Measurements from ENCODE around the gene RFNG.

RFNG gene

DNA sequence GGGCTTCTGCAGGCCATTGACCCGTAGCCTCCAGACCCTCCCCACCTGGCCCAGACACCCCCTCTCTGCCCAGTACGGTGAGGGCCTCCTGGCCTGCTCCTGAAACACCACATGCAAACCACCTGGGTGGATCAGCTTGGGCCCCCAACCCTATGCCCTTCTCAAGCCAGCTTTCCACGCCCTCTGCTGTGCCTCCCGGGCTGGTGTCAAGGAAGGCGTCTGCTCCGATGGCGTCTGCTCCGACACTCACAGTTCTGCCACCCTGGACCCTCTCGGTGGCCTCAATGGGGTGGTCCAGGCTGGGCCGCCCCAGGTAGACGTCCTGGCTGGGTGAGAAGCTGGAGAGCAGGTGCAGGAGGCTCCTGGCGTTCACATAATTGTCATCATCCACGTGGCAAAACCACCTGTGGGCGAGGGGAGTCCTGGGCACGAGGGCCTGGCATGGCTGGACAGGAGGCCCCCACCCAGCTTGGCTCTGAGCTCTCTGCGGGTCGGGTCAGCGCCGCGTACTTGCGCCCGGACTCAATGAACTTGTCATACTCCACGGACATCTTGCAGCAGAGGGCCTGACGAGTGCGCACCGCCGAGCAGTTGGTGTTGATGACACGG, 1.4 kb downstream of the RFNG start:
- TF ChIP-seq, protein P1, sequence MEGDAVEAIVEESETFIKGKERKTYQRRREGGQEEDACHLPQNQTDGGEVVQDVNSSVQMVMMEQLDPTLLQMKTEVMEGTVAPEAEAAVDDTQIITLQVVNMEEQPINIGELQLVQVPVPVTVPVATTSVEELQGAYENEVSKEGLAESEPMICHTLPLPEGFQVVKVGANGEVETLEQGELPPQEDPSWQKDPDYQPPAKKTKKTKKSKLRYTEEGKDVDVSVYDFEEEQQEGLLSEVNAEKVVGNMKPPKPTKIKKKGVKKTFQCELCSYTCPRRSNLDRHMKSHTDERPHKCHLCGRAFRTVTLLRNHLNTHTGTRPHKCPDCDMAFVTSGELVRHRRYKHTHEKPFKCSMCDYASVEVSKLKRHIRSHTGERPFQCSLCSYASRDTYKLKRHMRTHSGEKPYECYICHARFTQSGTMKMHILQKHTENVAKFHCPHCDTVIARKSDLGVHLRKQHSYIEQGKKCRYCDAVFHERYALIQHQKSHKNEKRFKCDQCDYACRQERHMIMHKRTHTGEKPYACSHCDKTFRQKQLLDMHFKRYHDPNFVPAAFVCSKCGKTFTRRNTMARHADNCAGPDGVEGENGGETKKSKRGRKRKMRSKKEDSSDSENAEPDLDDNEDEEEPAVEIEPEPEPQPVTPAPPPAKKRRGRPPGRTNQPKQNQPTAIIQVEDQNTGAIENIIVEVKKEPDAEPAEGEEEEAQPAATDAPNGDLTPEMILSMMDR (IDR thresholded peaks at IDR 0.05; ENCODE audit: insufficient read depth, low read depth, low read length, missing control alignments) = no peak
- H3K4me3 ChIP-seq (ENCODE audit: low read length) = peak overlapping the region; percentile 79
- DNase-seq (ENCODE audit: low read depth) = no peak

DNA sequence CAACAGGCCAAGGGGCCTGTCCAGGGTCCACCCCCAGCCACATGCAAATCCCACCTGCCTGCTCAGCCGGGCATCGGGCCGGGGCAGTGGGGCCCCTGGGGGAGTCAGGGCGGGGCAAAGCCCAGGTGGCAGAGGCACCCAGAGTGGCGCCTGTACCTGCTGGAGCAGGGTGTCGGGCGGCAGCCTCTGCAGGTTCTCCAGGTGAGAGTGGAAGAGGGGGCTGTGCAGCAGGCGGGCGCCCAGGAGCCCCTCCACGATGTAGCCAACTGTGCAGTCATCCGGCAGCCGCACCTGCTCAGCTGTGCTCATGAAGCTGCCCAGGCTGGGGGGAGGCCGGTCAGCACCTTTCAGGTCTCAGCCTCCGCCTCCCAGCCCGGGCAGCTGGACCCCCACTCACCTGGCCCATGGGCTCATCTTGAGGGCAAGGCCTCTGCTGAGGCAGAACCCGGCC, 2.1 kb downstream of the RFNG start:
- DNase-seq (ENCODE audit: low read depth) = no peak
- TF ChIP-seq, protein P1 (IDR thresholded peaks at IDR 0.05; ENCODE audit: insufficient read depth, low read depth, low read length, missing control alignments) = no peak
- no peak overlapping the region for H3K4me3 ChIP-seq (ENCODE audit: low read length)

DNA sequence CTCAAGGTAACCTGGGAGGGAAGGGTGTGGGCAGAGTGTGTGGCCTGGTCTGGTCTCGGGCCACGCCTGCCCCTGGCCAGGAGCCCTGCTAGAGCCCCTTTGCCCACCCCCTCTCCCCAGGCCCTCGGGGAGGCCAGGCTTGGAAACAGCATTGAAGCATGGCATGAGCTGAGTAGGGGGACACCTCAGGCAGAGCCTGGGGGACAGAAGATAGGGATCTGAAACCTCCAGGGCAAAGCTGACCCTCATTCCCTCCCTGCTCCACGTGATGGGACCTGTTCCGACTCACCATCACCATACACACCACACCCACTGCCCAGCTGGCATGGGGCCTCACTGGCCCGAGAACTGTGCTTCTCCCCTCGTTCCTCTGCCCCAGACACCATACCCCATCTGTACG, 2.5 kb downstream of the RFNG start:
- no peak for DNase-seq (ENCODE audit: low read depth)
- TF ChIP-seq, protein P1 (IDR thresholded peaks at IDR 0.05; ENCODE audit: insufficient read depth, low read depth, low read length, missing control alignments) = no peak
- H3K4me3 ChIP-seq (ENCODE audit: low read length) = no peak overlapping the region

DNA sequence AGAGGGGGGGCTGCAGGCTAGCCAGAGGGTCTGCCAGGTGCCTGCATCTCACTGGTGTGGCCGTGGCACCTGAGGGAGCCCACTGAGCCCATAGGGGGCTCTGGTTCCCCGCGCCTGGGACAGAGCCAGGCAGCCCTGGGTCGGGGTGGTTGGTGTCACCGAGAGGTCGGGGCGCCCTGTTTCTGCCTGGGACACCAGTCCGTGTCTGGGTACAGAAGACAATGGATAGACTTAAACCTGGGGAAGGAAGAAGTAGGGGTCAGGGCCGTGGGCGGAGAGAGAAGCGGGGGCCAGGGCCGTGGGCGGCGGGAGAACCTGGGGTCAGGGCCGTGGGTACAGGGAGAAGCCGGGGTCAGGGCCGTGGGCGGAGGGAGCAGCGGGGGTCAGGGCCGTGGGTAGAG, 3.0 kb downstream of the RFNG start:
- DNase-seq (ENCODE audit: low read depth) = no peak
- TF ChIP-seq, protein P1 (IDR thresholded peaks at IDR 0.05; ENCODE audit: insufficient read depth, low read depth, low read length, missing control alignments) = no peak
- no peak overlapping the region for H3K4me3 ChIP-seq (ENCODE audit: low read length)

DNA sequence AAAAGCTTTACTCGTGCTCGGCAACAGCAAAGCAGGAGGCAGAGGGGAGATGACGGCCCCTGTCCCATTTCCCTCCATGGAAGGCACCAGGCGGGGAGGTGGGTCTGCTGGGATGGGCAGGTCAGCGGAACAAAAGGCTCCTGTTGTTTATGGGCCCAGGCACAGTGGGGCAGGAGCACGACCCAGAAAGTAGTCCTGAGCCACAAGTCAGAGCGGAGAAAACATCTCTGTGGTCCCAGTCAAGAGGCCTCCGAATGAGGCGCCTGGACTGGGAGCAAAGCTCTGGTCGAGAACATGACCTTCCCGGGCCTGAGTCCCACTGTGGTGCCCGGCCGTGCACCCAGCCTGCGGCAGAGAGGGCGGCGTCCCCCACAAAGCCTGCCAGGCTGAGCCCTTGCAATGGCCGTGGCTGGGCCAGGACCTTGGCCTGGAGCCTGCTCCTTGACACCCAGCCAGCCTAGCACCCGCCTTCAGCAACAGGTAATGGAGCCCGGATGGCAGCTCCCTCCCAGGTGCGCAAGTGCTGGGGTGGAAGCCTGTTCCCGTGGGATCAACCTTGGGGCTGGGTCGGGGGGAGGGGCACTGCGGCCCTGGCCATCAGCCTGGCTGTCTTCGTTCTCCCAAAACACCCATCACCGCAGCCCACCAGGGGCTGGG, 3.6 kb downstream of the RFNG start:
- DNase-seq (ENCODE audit: low read depth) = no peak
- TF ChIP-seq, protein P1 (IDR thresholded peaks at IDR 0.05; ENCODE audit: insufficient read depth, low read depth, low read length, missing control alignments) = no peak
- no peak overlapping the region for H3K4me3 ChIP-seq (ENCODE audit: low read length)

DNA sequence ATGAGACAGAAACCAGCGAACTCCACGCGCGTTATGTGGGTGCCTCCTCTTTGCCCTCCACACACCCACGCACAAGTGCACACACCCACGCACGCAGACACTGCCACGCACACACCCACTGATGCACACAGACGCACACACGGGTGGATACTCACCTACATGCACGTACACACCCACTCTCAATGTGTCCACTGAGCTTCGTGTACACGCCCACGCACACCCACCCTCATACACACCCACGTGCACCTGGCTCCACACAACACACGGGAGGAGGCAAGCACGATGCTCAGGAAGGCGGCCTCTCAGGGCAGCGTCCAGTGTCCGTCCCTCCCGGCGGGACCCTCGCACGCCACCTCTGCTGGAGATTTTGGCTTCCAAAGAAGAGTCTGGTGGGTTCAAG, 4.2 kb downstream of the RFNG start:
- no peak for DNase-seq (ENCODE audit: low read depth)
- TF ChIP-seq, protein P1 (IDR thresholded peaks at IDR 0.05; ENCODE audit: insufficient read depth, low read depth, low read length, missing control alignments) = no peak
- no peak overlapping the region for H3K4me3 ChIP-seq (ENCODE audit: low read length)

DNA sequence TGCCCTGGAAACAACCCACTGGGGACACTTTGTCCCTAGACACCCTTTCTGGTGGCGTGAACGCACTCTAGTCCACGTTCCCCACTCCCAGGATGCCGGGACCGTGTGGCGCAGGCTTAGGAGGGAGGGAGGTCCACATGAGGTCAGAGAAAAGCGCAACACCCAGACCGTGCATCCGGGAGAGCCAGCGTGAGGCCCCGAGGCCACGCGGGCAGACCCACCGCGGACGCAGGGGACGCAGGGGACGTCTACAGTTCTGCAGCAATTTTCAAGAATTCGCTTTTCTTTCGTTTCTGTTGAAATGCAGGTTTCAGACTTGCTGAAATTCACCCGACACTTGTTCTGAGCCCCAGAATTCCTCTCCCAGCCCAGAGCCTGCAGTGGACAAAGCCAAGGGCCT, 4.7 kb downstream of the RFNG start:
- no peak for DNase-seq (ENCODE audit: low read depth)
- TF ChIP-seq, protein P1 (IDR thresholded peaks at IDR 0.05; ENCODE audit: insufficient read depth, low read depth, low read length, missing control alignments) = no peak
- no peak overlapping the region for H3K4me3 ChIP-seq (ENCODE audit: low read length)

All from epithelial cell of esophagus (primary cell).